ENCODE results near the gene VARS1.

DNA sequence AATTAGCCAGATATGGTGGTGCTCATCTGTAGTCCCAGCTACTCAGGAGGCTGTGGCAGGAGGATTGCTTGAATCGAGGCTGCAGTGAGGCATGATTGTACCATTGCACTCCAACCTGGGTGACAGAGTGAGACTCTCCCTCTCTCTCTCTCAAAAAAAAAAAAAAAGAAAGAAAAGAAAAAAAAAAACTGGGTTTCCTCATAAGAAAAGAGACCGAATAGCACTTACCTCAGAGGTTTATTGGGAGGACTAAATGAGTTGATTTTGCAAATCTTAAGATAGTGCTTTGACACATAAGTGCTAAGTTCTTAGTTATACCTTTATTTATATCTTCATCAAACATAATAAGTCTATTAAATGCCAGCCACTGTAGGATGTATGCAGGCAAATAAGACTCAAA lies 24.7 kb downstream of the VARS1 start:
- TF ChIP-seq, protein P1, sequence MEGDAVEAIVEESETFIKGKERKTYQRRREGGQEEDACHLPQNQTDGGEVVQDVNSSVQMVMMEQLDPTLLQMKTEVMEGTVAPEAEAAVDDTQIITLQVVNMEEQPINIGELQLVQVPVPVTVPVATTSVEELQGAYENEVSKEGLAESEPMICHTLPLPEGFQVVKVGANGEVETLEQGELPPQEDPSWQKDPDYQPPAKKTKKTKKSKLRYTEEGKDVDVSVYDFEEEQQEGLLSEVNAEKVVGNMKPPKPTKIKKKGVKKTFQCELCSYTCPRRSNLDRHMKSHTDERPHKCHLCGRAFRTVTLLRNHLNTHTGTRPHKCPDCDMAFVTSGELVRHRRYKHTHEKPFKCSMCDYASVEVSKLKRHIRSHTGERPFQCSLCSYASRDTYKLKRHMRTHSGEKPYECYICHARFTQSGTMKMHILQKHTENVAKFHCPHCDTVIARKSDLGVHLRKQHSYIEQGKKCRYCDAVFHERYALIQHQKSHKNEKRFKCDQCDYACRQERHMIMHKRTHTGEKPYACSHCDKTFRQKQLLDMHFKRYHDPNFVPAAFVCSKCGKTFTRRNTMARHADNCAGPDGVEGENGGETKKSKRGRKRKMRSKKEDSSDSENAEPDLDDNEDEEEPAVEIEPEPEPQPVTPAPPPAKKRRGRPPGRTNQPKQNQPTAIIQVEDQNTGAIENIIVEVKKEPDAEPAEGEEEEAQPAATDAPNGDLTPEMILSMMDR (IDR thresholded peaks at IDR 0.05), result no peak
- TF ChIP-seq POLR2A (IDR thresholded peaks at IDR 0.05) (no peak), EP300 (IDR thresholded peaks at IDR 0.05) (no peak), POLR2AphosphoS5 (IDR thresholded peaks at IDR 0.05) (no peak)

All from upper lobe of left lung (tissue), 4 donors.